Measurements from ENCODE around the gene GRHL1.

DNA sequence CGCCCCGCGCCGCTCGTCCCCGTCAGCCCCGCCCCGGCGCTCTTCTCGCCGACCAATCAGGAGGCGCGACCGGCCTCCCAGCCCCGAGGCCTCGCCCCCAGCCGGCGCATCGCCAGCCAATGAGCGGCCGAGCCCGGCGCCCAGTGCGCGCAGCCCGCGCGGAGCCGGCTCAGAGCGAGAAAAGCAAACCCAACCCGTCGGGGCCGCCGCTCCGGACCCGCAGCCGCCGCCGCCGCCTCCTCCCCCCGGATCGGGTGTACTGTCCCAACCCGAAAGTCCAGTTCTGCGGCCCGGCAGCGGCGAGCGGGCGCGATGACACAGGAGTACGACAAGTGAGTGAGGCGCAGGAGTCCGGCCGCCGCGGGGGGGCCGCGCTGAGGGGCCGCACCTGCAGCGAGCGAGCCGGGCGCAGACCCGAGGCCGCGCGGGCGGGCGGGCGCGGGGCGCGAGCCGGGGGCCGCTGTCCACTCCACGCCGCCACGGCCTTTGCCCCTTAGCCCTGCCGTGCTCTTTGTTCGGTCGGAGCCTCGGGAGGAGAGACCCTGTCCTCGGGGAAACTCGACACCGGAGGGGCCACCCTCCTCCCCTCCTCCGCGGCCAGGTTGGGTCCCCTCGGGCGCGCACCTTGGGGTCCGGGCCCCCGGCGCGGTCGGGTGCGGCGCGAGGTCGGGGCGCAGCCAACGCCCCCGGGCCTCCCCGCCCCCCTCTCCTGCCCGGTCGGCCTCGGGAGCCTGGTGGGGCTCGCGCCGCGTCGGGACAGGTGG, at the start of gene GRHL1:
- TF ChIP-seq EZH2phosphoT487 (IDR thresholded peaks at IDR 0.05; ENCODE audit: insufficient read depth, low read depth): no peak
- no peak for TF ChIP-seq EZH2 (IDR thresholded peaks at IDR 0.05; ENCODE audit: insufficient read depth, poor library complexity, severe bottlenecking)

Data from GM23248 (cell line).